Measurements from ENCODE around the gene RFC2.
"Not testable (repeated sequence)": the region's sequence is repeated elsewhere in the genome, so short reads cannot be mapped to it uniquely, and the experiment has no call there.

RFC2 gene

GRCh38 chr7:74230446-74231231, 23.6 kb downstream of the RFC2 start:
- Histone ChIP-seq H3K4me2 (no peak overlapping the region), H4K20me1 (ENCODE audit: insufficient read depth) (no peaks in the 10 kb centered on the region), H3K36me3 (ENCODE audit: insufficient read depth) (peaks cover 6% of the 10 kb centered on the region; the same call in 1 of the 2 replicates), H3K4me1 (ENCODE audit: low read depth, poor library complexity, severe bottlenecking) (no peaks in the 10 kb centered on the region), H3K9ac (no peak overlapping the region), H3K27ac (no peak overlapping the region), H3K4me3 (IDR thresholded peaks at IDR 0.05; ENCODE audit: insufficient read depth, low read depth, low read length) (no peak overlapping the region), H2AFZ (ENCODE audit: low read depth) (no peak overlapping the region), H3K79me2 (ENCODE audit: insufficient read depth, low read depth) (no peaks in the 10 kb centered on the region), H3K27me3 (ENCODE audit: insufficient read depth, low read depth) (no peaks in the 10 kb centered on the region)
- TF ChIP-seq, protein P1, sequence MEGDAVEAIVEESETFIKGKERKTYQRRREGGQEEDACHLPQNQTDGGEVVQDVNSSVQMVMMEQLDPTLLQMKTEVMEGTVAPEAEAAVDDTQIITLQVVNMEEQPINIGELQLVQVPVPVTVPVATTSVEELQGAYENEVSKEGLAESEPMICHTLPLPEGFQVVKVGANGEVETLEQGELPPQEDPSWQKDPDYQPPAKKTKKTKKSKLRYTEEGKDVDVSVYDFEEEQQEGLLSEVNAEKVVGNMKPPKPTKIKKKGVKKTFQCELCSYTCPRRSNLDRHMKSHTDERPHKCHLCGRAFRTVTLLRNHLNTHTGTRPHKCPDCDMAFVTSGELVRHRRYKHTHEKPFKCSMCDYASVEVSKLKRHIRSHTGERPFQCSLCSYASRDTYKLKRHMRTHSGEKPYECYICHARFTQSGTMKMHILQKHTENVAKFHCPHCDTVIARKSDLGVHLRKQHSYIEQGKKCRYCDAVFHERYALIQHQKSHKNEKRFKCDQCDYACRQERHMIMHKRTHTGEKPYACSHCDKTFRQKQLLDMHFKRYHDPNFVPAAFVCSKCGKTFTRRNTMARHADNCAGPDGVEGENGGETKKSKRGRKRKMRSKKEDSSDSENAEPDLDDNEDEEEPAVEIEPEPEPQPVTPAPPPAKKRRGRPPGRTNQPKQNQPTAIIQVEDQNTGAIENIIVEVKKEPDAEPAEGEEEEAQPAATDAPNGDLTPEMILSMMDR (conservative IDR thresholded peaks at IDR 0.05; ENCODE audit: low read depth, low read length): no peak

DNA sequence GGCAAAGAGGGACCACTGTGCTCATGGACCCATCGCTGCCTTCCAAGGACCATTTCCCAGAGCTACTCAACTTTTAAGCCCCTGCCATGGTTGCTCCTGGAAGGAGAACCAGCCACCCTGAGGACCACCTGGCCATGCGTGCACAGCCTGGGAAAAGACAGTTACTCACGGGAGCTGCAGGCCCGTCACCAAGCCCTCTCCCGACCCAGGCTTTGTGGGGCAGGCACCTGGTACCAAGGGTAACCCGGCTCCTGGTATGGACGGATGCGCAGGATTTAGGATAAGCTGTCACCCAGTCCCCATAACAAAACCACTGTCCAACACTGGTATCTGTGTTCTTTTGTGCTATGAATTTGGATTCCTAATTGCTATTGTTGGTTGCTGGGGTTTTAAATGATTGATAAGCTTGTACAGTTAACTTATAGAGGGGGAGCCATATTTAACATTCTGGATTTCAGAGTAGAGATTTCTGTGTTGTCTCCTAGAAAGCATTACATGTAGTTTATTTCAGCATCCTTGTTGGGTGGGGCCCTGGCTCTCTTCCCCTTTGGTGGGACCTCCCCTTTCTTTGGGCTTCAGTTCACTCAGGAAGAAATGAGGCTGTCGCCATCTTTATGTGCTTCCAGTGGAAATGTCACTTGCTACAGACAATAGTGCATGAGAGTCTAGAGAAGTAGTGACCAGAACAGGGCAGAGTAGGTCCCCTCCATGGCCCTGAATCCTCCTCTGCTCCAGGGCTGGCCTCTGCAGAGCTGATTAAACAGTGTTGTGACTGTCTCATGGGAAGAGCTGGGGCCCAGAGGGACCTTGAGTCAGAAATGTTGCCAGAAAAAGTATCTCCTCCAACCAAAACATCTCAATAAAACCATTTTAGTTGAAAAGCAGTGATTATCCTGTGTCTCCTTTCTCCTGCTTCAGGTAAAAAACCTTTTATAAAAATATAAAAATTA, 25.0 kb downstream of the RFC2 start:
- Histone ChIP-seq H3K4me1 (ENCODE audit: low read depth, poor library complexity, severe bottlenecking) (no peaks in the 10 kb centered on the region), H3K36me3 (ENCODE audit: insufficient read depth) (peaks cover 6% of the 10 kb centered on the region; the same call in 1 of the 2 replicates), H3K4me3 (IDR thresholded peaks at IDR 0.05; ENCODE audit: insufficient read depth, low read depth, low read length) (no peak overlapping the region), H2AFZ (ENCODE audit: low read depth) (no peak overlapping the region), H4K20me1 (ENCODE audit: insufficient read depth) (no peaks in the 10 kb centered on the region), H3K9ac (no peak overlapping the region), H3K27ac (no peak overlapping the region), H3K27me3 (ENCODE audit: insufficient read depth, low read depth) (no peaks in the 10 kb centered on the region), H3K4me2 (no peak overlapping the region), H3K79me2 (ENCODE audit: insufficient read depth, low read depth) (no peaks in the 10 kb centered on the region)
- TF ChIP-seq, protein P1 (conservative IDR thresholded peaks at IDR 0.05; ENCODE audit: low read depth, low read length): no peak

DNA sequence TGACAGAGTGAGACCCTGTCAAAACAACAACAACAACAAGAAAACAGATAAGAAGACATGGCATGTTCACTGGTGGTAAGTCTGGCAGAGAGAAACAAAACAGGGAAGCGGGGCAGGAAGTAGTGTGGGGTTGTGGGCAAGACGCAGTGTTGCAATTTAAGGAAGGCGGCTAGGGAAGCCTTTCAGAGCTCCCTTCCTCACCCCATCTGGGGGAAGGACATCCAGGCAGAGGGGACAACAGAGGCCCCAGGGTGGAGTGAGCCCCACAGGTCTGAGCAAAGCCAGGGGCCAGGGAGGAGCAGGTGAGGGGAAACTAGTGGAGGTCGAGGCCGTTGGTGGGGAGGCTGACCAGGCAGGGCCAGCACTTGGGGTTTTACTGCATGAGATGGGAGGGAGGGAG, 27.6 kb downstream of the RFC2 start:
- Histone ChIP-seq H2AFZ (ENCODE audit: low read depth) (no peak overlapping the region), H3K4me3 (IDR thresholded peaks at IDR 0.05; ENCODE audit: insufficient read depth, low read depth, low read length) (no peak overlapping the region), H3K27ac (no peak overlapping the region), H3K79me2 (ENCODE audit: insufficient read depth, low read depth) (no peaks in the 10 kb centered on the region), H3K36me3 (ENCODE audit: insufficient read depth) (no peaks in the 10 kb centered on the region), H3K27me3 (ENCODE audit: insufficient read depth, low read depth) (no peaks in the 10 kb centered on the region), H3K4me1 (ENCODE audit: low read depth, poor library complexity, severe bottlenecking) (no peaks in the 10 kb centered on the region), H3K9ac (no peak overlapping the region), H4K20me1 (ENCODE audit: insufficient read depth) (no peaks in the 10 kb centered on the region), H3K4me2 (no peak overlapping the region)
- TF ChIP-seq, protein P1 (conservative IDR thresholded peaks at IDR 0.05; ENCODE audit: low read depth, low read length): no peak

DNA sequence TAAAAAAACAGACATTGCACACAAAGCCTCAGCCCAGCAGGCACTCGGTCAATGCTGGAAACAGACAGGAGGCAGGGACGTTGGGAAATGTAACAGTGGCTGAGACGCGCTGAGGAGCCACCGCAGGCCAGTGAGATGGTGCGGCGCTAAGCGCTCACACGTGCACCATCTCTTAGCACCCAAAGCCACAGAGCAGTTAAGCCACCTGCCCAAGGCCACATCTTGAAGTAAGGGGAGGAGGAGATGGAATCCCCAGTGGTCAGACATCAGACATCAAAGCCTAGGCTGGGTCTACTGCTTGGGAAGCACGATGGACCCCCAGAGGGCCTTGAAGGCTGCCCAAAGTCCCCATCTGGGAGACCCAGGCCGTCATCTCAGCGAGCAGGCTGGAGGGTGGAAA, 28.8 kb downstream of the RFC2 start:
- Histone ChIP-seq H3K4me1 (ENCODE audit: low read depth, poor library complexity, severe bottlenecking) (peaks cover 5% of the 10 kb centered on the region), H3K27me3 (ENCODE audit: insufficient read depth, low read depth) (no peaks in the 10 kb centered on the region), H3K36me3 (ENCODE audit: insufficient read depth) (no peaks in the 10 kb centered on the region), H3K9ac (no peak overlapping the region), H3K4me2 (no peak overlapping the region), H2AFZ (ENCODE audit: low read depth) (no peak overlapping the region), H4K20me1 (ENCODE audit: insufficient read depth) (no peaks in the 10 kb centered on the region), H3K4me3 (IDR thresholded peaks at IDR 0.05; ENCODE audit: insufficient read depth, low read depth, low read length) (no peak overlapping the region), H3K79me2 (ENCODE audit: insufficient read depth, low read depth) (no peaks in the 10 kb centered on the region), H3K27ac (no peak overlapping the region)
- TF ChIP-seq, protein P1 (conservative IDR thresholded peaks at IDR 0.05; ENCODE audit: low read depth, low read length): no peak

- not testable (repeated sequence) for H3K9ac ChIP-seq; H3K4me1 ChIP-seq (ENCODE audit: low read depth, poor library complexity, severe bottlenecking); H3K27me3 ChIP-seq (ENCODE audit: insufficient read depth, low read depth); H3K79me2 ChIP-seq (ENCODE audit: insufficient read depth, low read depth); H2AFZ ChIP-seq (ENCODE audit: low read depth); H3K36me3 ChIP-seq (ENCODE audit: insufficient read depth); H3K4me3 ChIP-seq (IDR thresholded peaks at IDR 0.05; ENCODE audit: insufficient read depth, low read depth, low read length); H4K20me1 ChIP-seq (ENCODE audit: insufficient read depth); H3K4me2 ChIP-seq; H3K27ac ChIP-seq
Observed at GRCh38 chr7:74224907-74225306, 29.3 kb downstream of the RFC2 start.

All from KMS-11 (cell line).